ENCODE data around the gene R3HDM1.

R3HDM1 gene

GRCh38 chr2:135732561-135732960 lies 201.3 kb downstream of the R3HDM1 start:
- no peak for DNase-seq

GRCh38 chr2:135733045-135733444 lies 201.8 kb downstream of the R3HDM1 start:
- DNase-seq, result no peak

- no peak for DNase-seq
Observed at GRCh38 chr2:135736546-135736945, 205.3 kb downstream of the R3HDM1 start.

- no peak for DNase-seq
Observed at GRCh38 chr2:135740206-135740605, 208.9 kb downstream of the R3HDM1 start.

DNA sequence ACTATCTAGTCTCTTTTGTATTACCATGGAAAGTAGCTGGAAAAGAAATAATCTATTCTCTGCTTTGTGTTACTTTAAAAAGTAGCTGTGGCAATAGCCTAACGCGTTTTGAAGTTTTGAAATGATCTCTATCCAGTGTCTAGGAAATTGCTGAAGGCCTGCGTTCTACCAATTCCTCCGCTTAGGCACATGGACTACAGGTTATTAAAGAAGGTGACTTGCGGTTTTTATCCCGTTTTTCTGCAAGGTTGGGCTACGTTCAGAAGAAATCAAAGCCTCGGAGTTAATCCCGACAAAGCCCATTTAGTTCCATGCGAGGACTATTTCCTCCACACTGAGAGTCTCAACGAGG lies 209.7 kb downstream of the R3HDM1 start:
- no peak for DNase-seq

DNA sequence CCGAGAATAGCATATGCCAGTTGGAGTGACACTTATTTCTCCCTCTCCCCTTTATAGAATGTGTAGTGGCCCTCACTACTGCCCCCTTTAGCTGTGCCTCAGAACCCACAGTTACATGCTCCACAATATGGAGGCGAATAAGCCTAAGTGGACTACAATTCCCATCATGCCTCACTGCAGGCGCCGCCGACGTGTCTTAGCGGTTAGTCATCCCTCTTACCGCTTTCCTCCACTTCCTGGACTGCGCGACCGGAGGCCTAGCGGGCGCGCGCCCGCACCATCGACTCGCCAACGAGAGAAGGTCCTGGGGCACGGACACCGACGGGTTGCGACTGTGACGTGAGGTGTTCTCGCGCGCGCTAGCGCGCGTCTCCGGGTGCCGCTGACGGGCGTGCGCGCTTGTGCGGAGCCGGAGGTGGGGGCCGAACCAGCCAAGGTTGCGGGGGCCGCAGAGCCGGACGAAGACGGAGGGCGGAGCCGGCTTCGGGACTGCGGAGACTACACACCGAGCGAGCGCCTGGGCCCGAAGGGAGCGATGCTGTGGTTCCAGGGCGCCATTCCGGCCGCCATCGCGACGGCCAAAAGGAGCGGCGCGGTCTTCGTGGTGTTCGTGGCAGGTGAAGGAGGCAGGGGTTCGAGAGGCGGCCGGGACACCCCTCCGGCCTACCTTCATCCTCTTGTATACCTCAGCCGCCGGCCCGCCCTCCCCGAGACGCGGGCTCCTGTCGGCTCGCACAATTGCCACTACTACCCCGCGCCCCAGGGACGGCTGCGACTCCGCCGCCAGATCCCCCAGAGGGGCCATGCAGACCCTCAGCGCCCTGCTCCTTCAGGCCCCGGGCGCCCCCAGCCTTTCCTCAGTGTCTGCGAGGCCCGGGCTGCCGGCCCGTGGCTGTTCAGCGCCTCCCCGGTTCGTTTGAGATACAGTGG lies 210.4 kb downstream of the R3HDM1 start, which contains the start of gene UBXN4:
Gene UBXN4 (plus strand): TSS at position 461 of the 930 bp plus-strand sequence. CDS start 75 bp downstream, at position 536.
- peak; percentile 100 for DNase-seq

DNA sequence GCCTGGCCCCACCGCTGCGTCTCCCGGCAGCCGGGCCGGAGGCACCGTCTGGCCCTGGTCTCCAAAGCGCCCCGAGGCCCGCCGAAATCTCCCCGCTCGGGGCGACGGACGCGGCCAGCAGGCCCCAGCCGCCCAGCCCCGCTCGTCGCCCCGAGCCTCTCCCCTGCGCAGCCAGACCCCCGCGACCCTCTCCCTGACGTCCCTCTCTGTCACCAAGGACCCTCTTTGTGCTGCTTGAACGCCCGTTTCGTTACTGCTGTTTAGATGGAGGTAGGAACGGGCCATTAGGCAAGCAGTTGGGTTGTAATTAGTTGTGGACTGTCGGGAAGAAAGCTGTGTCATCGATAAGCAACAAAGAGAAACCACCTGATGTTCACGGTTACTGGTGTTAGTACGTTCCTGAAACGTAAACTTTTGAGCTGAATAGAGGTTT lies 211.1 kb downstream of the R3HDM1 start:
- peak; percentile 71 for DNase-seq

- DNase-seq, result peak; percentile 95
Observed at GRCh38 chr2:135743860-135744259, 212.6 kb downstream of the R3HDM1 start.

GRCh38 chr2:135744760-135745314 lies 213.6 kb downstream of the R3HDM1 start:
- DNase-seq, result peak; percentile 94

DNA sequence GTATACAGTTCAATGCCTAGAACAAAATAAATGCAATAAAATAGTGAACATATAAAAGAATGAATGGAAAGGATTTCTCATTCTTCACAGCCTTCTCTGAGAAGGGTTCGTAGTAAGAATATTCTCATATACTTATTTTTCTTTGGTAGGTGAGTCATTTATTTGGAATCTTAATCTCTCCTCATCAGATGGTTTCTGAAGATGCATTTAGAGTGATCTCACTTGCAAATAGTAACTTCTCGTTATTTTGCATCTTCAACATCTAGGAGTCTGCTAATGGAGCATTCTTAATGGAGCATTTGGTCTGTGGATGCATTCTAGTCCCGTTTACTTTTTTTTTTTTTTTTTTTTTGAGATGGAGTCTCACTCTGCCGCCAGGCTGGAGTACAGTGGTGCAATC lies 214.3 kb downstream of the R3HDM1 start:
- no peak for DNase-seq

DNA sequence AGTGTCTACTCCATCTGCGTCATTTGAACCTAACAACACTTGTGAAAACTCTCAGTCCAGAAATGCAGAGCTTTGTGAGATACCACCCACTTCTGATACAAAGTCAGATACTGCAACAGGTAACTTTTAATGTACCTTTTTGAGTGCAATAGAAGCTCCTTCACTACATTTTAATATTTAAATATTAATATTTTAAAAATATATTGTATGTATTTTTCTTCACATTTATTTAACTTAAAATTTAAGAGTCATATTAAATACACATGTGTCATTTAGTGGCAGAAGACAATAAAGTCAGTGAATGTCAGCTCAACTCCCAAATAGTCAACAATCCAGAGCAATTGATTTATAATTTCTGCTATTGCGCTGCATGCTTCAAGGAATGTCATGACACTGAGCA lies 224.3 kb downstream of the R3HDM1 start:
- no peak for DNase-seq

GRCh38 chr2:135756692-135757091 lies 225.4 kb downstream of the R3HDM1 start:
- no peak for DNase-seq

DNA sequence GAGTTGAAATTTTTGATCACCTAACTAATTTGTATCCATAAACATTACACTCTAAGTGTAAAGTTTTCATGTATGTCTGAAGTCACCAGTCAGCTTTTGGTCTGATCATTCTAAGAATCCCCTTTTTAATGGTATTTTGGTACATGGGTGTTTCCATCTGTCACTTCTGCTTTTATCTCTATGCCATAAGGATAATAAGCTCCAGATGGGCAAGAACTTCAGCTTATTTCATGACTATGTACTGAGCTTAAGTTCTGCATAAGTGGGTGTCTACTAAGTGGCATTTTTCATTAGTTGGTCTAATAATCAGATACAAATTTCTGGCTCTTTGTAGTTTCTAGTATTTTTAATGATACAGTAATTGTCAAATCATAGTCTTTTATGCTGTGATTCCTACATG lies 230.7 kb downstream of the R3HDM1 start:
- peak; percentile 82 for DNase-seq

DNA sequence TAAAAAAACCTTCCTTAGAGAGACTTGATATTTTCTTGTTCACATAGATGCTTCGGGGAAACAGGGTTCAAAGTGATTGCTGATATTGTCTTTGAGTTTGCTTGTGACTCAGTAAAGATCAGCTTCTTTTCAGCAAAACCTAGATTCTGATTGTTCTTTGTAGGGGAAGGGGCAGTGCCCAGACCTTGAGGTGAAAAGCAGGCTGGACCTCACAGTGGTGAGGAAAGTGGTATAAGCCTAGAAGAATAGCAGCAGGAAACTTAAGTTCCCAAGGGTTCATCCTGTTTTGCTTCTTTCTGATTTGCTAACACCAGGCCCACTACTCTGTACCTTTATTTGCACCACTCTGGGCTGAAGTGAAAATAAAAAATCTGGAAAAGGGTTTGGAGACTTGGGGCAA lies 231.2 kb downstream of the R3HDM1 start:
- no peak for DNase-seq

- no peak for DNase-seq
Observed at GRCh38 chr2:135768863-135769262, 237.6 kb downstream of the R3HDM1 start.

DNA sequence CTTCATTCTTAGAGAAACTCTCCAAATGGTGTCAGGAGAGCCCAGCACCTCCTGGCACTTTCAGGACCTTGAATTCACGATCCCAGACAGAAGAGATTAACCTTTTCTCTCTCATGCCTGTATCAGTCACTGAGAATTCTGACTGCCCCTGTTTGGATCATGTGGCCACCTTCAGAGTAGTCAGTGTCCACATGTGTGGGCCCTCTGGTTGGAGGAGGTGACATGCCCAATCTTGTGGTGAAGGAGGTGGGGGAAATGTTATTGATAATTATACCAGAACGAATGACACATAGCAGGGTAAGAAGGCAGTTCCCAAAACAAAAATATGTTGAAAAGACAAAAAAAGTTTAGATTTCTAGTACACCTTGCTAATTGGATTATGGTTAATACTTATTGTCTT lies 242.0 kb downstream of the R3HDM1 start:
- DNase-seq, result no peak

- DNase-seq, result no peak
Observed at GRCh38 chr2:135773917-135774316, 242.6 kb downstream of the R3HDM1 start.

Measured in NCI-H82 (cell line).